Mesenchymal stem cell (in vitro differentiated cells and primary cell): Measurements from ENCODE around the gene PRSS57.

Source experiments
- DNase-seq: peaks from one replicate; pipeline ENCODE4 v3.0.0-alpha.2; 2013
- H2AFZ ChIP-seq: one replicate; pipeline ENCODE4 v1.6.1; 2013; ENCODE audit warnings: low read depth, mild to moderate bottlenecking, control low read depth, inconsistent platforms, low read length, moderate library complexity
- H2AK5ac ChIP-seq: 2 replicates; pipeline ENCODE4 v1.6.1; 2013; ENCODE audit warnings: low read length, moderate library complexity, mild to moderate bottlenecking, inconsistent platforms; ENCODE audit not compliant: severe bottlenecking
- H2BK120ac ChIP-seq: one replicate; pipeline ENCODE4 v1.6.1; 2013; ENCODE audit warnings: low read depth, mild to moderate bottlenecking, inconsistent platforms, low read length, moderate library complexity
- H2BK12ac ChIP-seq, 2 experiments: one replicate each; pipeline ENCODE4 v1.6.1; 2013; ENCODE audit warnings: inconsistent platforms in 2 of 2, low read length in 2 of 2, mild to moderate bottlenecking in 2 of 2, moderate library complexity in 2 of 2, control low read depth in 1 of 2
- H2BK15ac ChIP-seq: one replicate; pipeline ENCODE4 v1.6.1; 2013; ENCODE audit warnings: mild to moderate bottlenecking, low read depth, inconsistent platforms; ENCODE audit not compliant: poor library complexity, severe bottlenecking
- H2BK5ac ChIP-seq: 2 replicates; pipeline ENCODE4 v1.6.1; 2013; ENCODE audit warnings: low read depth, mild to moderate bottlenecking, low read length, control low read depth, inconsistent platforms; ENCODE audit not compliant: poor library complexity, severe bottlenecking
- H3K14ac ChIP-seq, 2 experiments: one replicate each; pipeline ENCODE4 v1.6.1; 2013; ENCODE audit warnings: inconsistent platforms in 2 of 2, low read length in 2 of 2, control low read depth in 1 of 2, mild to moderate bottlenecking in 1 of 2, moderate library complexity in 1 of 2
- H3K18ac ChIP-seq, 2 experiments: one replicate each; pipeline ENCODE4 v1.6.1; 2013; ENCODE audit warnings: inconsistent platforms in 2 of 2, low read length in 2 of 2, control low read depth in 1 of 2, low read depth in 1 of 2, mild to moderate bottlenecking in 1 of 2
- H3K23ac ChIP-seq, 2 experiments: one replicate each; pipeline ENCODE4 v1.6.1; 2013; ENCODE audit warnings: inconsistent platforms in 2 of 2, low read length in 2 of 2, mild to moderate bottlenecking in 2 of 2, moderate library complexity in 2 of 2, control low read depth in 1 of 2
- H3K27ac ChIP-seq: 2 replicates; pipeline ENCODE4 v1.5.1; 2013; ENCODE audit warnings: mild to moderate bottlenecking, moderate library complexity, low read length, control low read depth, inconsistent platforms; ENCODE audit not compliant: poor library complexity, severe bottlenecking
- H3K27me3 ChIP-seq, 2 experiments: 2 replicates each; pipeline versions ENCODE4 v1.6.1 to v1.7.0; 2013; ENCODE audit warnings: low read length in 2 of 2, mild to moderate bottlenecking in 2 of 2, moderate library complexity in 2 of 2, control low read depth in 1 of 2, inconsistent platforms in 1 of 2; ENCODE audit not compliant: control insufficient read depth in 1 of 2, insufficient read depth in 1 of 2
- H3K36me3 ChIP-seq, 2 experiments: 2 replicates each; pipeline versions ENCODE4 v1.6.1 to v1.7.0; 2013; ENCODE audit warnings: low read length in 2 of 2, control low read depth in 1 of 2, inconsistent platforms in 1 of 2, low read depth in 1 of 2, mild to moderate bottlenecking in 1 of 2; ENCODE audit not compliant: insufficient read depth in 2 of 2, control insufficient read depth in 1 of 2
- H3K4ac ChIP-seq, 2 experiments: one replicate each; pipeline ENCODE4 v1.6.1; 2013; ENCODE audit warnings: inconsistent platforms in 2 of 2, low read length in 2 of 2, mild to moderate bottlenecking in 2 of 2, moderate library complexity in 2 of 2, control low read depth in 1 of 2, low read depth in 1 of 2
- H3K4me1 ChIP-seq: 2 replicates; pipeline ENCODE4 v1.6.1; 2013; ENCODE audit warnings: low read depth, low read length, control low read depth; ENCODE audit not compliant: control insufficient read depth, insufficient read depth
- H3K4me2 ChIP-seq: 2 replicates; pipeline ENCODE4 v1.6.1; 2013; ENCODE audit warnings: low read length, mild to moderate bottlenecking, inconsistent platforms; ENCODE audit not compliant: poor library complexity, severe bottlenecking
- H3K4me3 ChIP-seq, 2 experiments: 2 replicates each; pipeline versions ENCODE4 v1.5.1 to v1.7.0; 2013; ENCODE audit warnings: low read length in 2 of 2, mild to moderate bottlenecking in 2 of 2, control low read depth in 1 of 2, low read depth in 1 of 2; ENCODE audit not compliant: insufficient read depth in 1 of 2
- H3K79me1 ChIP-seq: replicated peaks from 2 replicates; pipeline ENCODE4 v1.6.1; 2013; ENCODE audit warnings: mild to moderate bottlenecking, control low read depth, low read length, inconsistent platforms; ENCODE audit not compliant: poor library complexity, severe bottlenecking
- H3K9ac ChIP-seq: 2 replicates; pipeline ENCODE4 v1.7.0; 2013; ENCODE audit warnings: mild to moderate bottlenecking, low read length, moderate library complexity
- H3K9me3 ChIP-seq: 2 replicates; pipeline ENCODE4 v1.7.0; 2013; ENCODE audit warnings: mild to moderate bottlenecking, low read length; ENCODE audit not compliant: control insufficient read depth
- H4K8ac ChIP-seq: one replicate; pipeline ENCODE4 v1.6.1; 2013; ENCODE audit warnings: inconsistent platforms, mild to moderate bottlenecking, low read length, moderate library complexity
- H4K91ac ChIP-seq: one replicate; pipeline ENCODE4 v1.6.1; 2013; ENCODE audit warnings: mild to moderate bottlenecking, low read length, inconsistent platforms
- WGBS: methylation state at CpG from one replicate; pipeline ENCODE4 v1.1.7; 2013; ENCODE audit warnings: mixed read lengths; 5-methylcytosine and 5-hydroxymethylcytosine counted together

PRSS57 gene

GRCh38 chr19:718251-718951 lies 23.1 kb upstream of the PRSS57 start:
- Histone ChIP-seq H3K4ac (no peak overlapping the region), H3K14ac (no peak overlapping the region), H2AK5ac (no peak overlapping the region), H3K18ac (no peak overlapping the region), H3K9me3 (peaks cover 6% of the 10 kb centered on the region), H2AFZ (no peak overlapping the region), H3K27ac (no peak overlapping the region), H4K91ac (no peak overlapping the region), H2BK5ac (no peak overlapping the region), H3K36me3 (peaks cover 5 to 35% of the 10 kb centered on the region in 2 experiments), H3K4me1 (peaks cover 26% of the 10 kb centered on the region), H2BK12ac (no peak overlapping the region), H2BK120ac (no peak overlapping the region), H4K8ac (no peak overlapping the region), H3K23ac (no peak overlapping the region), H3K27me3 (no peaks in the 10 kb centered on the region), H2BK15ac (no peak overlapping the region), H3K4me2 (no peak overlapping the region), H3K9ac (peak overlapping the region; percentile 43), H3K79me1 (peaks cover 31% of the 10 kb centered on the region), H3K4me3 (no peak overlapping the region)
- WGBS: 73% methylated on average over 23 of the region's 23 CpGs
- no peak for DNase-seq

- H3K27me3 ChIP-seq: no peaks in the 10 kb centered on the region
- H3K4me1 ChIP-seq: peaks cover 23% of the 10 kb centered on the region
- no peak overlapping the region for H3K14ac ChIP-seq
- no peak overlapping the region for H2AK5ac ChIP-seq
- WGBS: 95% methylated on average over 3 of the region's 3 CpGs
- no peak overlapping the region for H3K9ac ChIP-seq
- H3K9me3 ChIP-seq: peaks cover 6% of the 10 kb centered on the region
- H3K4me2 ChIP-seq: no peak overlapping the region
- H3K27ac ChIP-seq: no peak overlapping the region
- no peak overlapping the region for H2AFZ ChIP-seq
- H3K79me1 ChIP-seq: peaks cover 24% of the 10 kb centered on the region
- no peak for DNase-seq
- no peak overlapping the region for H3K18ac ChIP-seq
- H2BK15ac ChIP-seq: no peak overlapping the region
- no peak overlapping the region for H3K4ac ChIP-seq
- H2BK12ac ChIP-seq: no peak overlapping the region
- no peak overlapping the region for H2BK120ac ChIP-seq
- H3K23ac ChIP-seq: no peak overlapping the region
- no peak overlapping the region for H3K4me3 ChIP-seq
- H4K91ac ChIP-seq: no peak overlapping the region
- no peak overlapping the region for H2BK5ac ChIP-seq
- no peak overlapping the region for H4K8ac ChIP-seq
- peaks cover 5 to 27% of the 10 kb centered on the region in 2 experiments for H3K36me3 ChIP-seq
Observed at GRCh38 chr19:715347-715746, 20.1 kb upstream of the PRSS57 start.

GRCh38 chr19:711254-711653 lies 16.0 kb upstream of the PRSS57 start:
- Histone ChIP-seq H3K14ac (no peak overlapping the region), H3K27ac (no peak overlapping the region), H2BK120ac (no peak overlapping the region), H3K9ac (no peak overlapping the region), H3K23ac (no peak overlapping the region), H2BK15ac (no peak overlapping the region), H3K18ac (no peak overlapping the region), H3K79me1 (peaks cover 20% of the 10 kb centered on the region), H3K4me1 (peaks cover 20% of the 10 kb centered on the region), H3K4me3 (peak overlapping the region in 1 of 2 experiments; percentile 80), H2BK5ac (no peak overlapping the region), H3K27me3 (no peaks in the 10 kb centered on the region), H3K4me2 (no peak overlapping the region), H2AK5ac (no peak overlapping the region), H3K9me3 (peaks cover 6% of the 10 kb centered on the region), H3K4ac (no peak overlapping the region), H2BK12ac (no peak overlapping the region), H4K8ac (no peak overlapping the region), H3K36me3 (peaks cover 5 to 21% of the 10 kb centered on the region in 2 experiments), H4K91ac (no peak overlapping the region), H2AFZ (no peak overlapping the region)
- 52% methylated on average over 7 of the region's 8 CpGs for WGBS
- no peak for DNase-seq

GRCh38 chr19:710767-711166 lies 15.5 kb upstream of the PRSS57 start:
- no peak overlapping the region for H3K23ac ChIP-seq
- H3K4me3 ChIP-seq: peak overlapping the region in 1 of 2 experiments; percentile 80
- H2BK120ac ChIP-seq: no peak overlapping the region
- H3K27me3 ChIP-seq: no peaks in the 10 kb centered on the region
- peaks cover 18% of the 10 kb centered on the region for H3K79me1 ChIP-seq
- no peak overlapping the region for H2BK5ac ChIP-seq
- no peak overlapping the region for H2BK12ac ChIP-seq
- H3K4me1 ChIP-seq: peaks cover 20% of the 10 kb centered on the region
- H3K4ac ChIP-seq: no peak overlapping the region
- peak overlapping the region; percentile 73 for H3K9ac ChIP-seq
- no peak overlapping the region for H4K8ac ChIP-seq
- no peak overlapping the region for H3K14ac ChIP-seq
- no peak overlapping the region for H4K91ac ChIP-seq
- no peak overlapping the region for H3K4me2 ChIP-seq
- peaks cover 6% of the 10 kb centered on the region for H3K9me3 ChIP-seq
- no peak overlapping the region for H3K18ac ChIP-seq
- H3K27ac ChIP-seq: no peak overlapping the region
- peaks cover 5 to 19% of the 10 kb centered on the region in 2 experiments for H3K36me3 ChIP-seq
- 85% methylated on average over 21 of the region's 21 CpGs for WGBS
- no peak overlapping the region for H2AFZ ChIP-seq
- H2AK5ac ChIP-seq: no peak overlapping the region
- H2BK15ac ChIP-seq: no peak overlapping the region
- DNase-seq: no peak
